ENCODE data around the gene MMP1. TPM values are rescaled to one million over a fixed set of nuclear protein-coding genes. Genes with fewer than 3 reads are reported as not detected.

MMP1 gene
- total RNA-seq (2022; extraction: Qiagen RNA extraction; ENCODE audit: low read depth): 0.42 to 1.5 TPM (median 0.73 TPM) in 5 replicates

DNA sequence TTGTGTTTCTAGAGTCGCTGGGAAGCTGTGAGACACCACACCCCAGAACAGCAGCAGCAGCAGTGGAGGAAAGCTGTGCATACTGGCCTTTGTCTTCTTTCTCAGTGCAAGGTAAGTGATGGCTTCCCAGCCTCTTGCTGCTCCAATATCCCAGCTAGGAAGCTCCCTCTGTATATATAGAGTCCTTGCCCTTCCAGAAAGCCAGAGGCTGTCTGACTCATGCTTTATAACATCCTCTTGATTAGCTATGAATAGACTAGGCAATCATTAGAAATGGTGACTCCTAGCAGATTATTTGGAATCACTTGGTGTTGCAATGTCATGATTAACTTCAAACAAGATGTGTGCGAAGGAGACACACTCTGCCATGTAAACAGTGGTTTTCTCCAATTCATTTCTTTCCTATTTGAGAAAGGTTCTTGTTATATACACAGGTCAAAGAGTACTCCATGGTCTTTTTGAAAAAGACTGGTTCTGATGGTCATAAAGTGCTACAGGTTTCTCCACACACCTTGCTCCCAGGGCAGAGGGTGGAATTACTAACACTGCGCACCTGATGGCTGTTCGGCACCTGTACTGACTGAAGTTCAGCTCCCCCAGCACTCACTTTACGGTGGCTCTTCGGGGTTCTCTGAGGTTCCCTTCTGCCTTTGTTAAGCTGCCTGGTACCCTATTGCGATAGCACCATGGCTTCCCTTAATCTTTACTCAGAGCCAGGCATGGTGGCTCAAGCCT, at the start of gene MMP1:
TSS of gene MMP1 (minus strand) at position 149 of the 735 bp plus-strand sequence. CDS start at position 81, 68 bp downstream.

DNA sequence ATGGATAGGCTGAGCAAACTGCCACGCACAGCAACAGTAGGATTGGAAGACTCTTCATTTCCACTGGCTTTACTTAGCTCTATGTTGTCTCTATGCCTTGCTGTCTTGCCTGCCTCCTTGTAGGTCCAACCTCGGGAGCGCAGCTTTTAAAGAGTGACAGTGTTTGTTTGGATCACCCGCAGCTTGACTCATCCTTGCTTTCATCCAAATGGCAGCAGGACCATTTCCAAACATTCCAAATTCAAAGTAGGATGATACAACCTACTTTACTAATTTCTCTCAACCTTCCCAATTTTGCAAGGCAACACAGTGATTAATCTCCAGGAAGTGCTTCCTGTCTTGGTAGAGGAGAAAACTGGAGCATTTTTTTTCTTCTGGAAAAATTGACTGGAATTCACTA, 45.5 kb upstream of the MMP1 start, which contains the start of gene MMP3:
TSS of gene MMP3 (minus strand) at position 121 of the 400 bp plus-strand sequence. CDS start at position 58, 63 bp downstream.

GRCh38 chr11:102780491-102780918, 17.5 kb downstream of the MMP1 start, which contains the start of gene MMP10:
Gene MMP10, minus strand, starts transcription at chr11:102780628. Its CDS starts 37 bp downstream, at chr11:102780591.

Other genes with a start within 250 kb of the MMP1 start
- gene MMP20, start 172.8 kb downstream of the MMP1 start, total RNA-seq (2022; extraction: Qiagen RNA extraction; ENCODE audit: low read depth): not detected in 5 replicates
- gene MMP27, start 92.4 kb downstream of the MMP1 start, total RNA-seq (2022; extraction: Qiagen RNA extraction; ENCODE audit: low read depth): not detected in 5 replicates
- not detected in 5 replicates for gene MMP8, start 73.2 kb downstream of the MMP1 start, total RNA-seq (2022; extraction: Qiagen RNA extraction; ENCODE audit: low read depth)
- 0.53 to 2.1 TPM (median 0.98 TPM) in 5 replicates for gene MMP10, start 17.5 kb downstream of the MMP1 start, total RNA-seq (2022; extraction: Qiagen RNA extraction; ENCODE audit: low read depth)
- 0.17 to 0.28 TPM in 2 of 5 replicates, not detected in the others for gene MMP3, start 45.4 kb upstream of the MMP1 start, total RNA-seq (2022; extraction: Qiagen RNA extraction; ENCODE audit: low read depth)
- 0.07 to 0.09 TPM in 2 of 5 replicates, not detected in the others for gene MMP12, start 76.8 kb upstream of the MMP1 start, total RNA-seq (2022; extraction: Qiagen RNA extraction; ENCODE audit: low read depth)
- gene MMP13, start 157.6 kb upstream of the MMP1 start, total RNA-seq (2022; extraction: Qiagen RNA extraction; ENCODE audit: low read depth): not detected in 5 replicates